K562 (cell line): ENCODE results near the gene C1orf105. TPM values are rescaled to one million over a fixed set of nuclear protein-coding genes. Genes with fewer than 3 reads are reported as not detected.

Experiments
- ATF7 ChIP-seq: fragments of 450-650 bp; IDR thresholded peaks from 2 replicates; pipeline ENCODE4 v1.7.1; 2014; ENCODE audit warnings: mild to moderate bottlenecking, moderate library complexity
- CBFA2T2 ChIP-seq: fragments of 450-650 bp; conservative IDR thresholded peaks from 2 replicates; pipeline ENCODE4 v1.6.1; 2017; ENCODE audit warnings: mild to moderate bottlenecking
- EGR1 ChIP-seq: fragments of 450-650 bp; conservative IDR thresholded peaks from 2 replicates; pipeline ENCODE4 v1.6.1; 2017; ENCODE audit warnings: mild to moderate bottlenecking
- EP300 ChIP-seq: IDR thresholded peaks from 2 replicates; pipeline ENCODE4 v1.6.1; 2012; ENCODE audit warnings: low read length, improper control_type of control experiment
- NCOR1 ChIP-seq: fragments of 450-650 bp; IDR thresholded peaks from 2 replicates; pipeline ENCODE4 v1.6.1; 2016; ENCODE audit warnings: mild to moderate bottlenecking, moderate library complexity
- PHF20 ChIP-seq: fragments of 450-650 bp; IDR thresholded peaks from 2 replicates; pipeline ENCODE4 v1.6.1; 2018; ENCODE audit not compliant: partially characterized antibody
- RAD21 ChIP-seq, 2 experiments: fragments of 250-450 bp in 1 of 2; fragments of 450-650 bp in 1 of 2; sonication (Bioruptor Pico) in 1 of 2; formaldehyde crosslinking in 1 of 2; IDR thresholded peaks in 1 of 2; conservative IDR thresholded peaks in 1 of 2; 2 replicates each; pipeline versions ENCODE4 v1.4.0 to v1.8.0; 2020 to 2022; ENCODE audit warnings: mild to moderate bottlenecking in 2 of 2, moderate library complexity in 1 of 2
- SRSF7 ChIP-seq: fragments of 200-400 bp; formaldehyde crosslinking; optimal IDR thresholded peaks from 2 replicates; pipeline ENCODE3; 2017; ENCODE audit warnings: mild to moderate bottlenecking, low read depth, low read length
- TBP ChIP-seq: optimal IDR thresholded peaks from 2 replicates; pipeline ENCODE3; 2011; ENCODE audit warnings: low read depth, low read length, improper control_type of control experiment
- polyA plus RNA-seq, 8 experiments: library from polyadenylated mRNA; depleted of rRNA in 4 of 8; stranded (reverse) in 5 of 8; unstranded in 3 of 8; fragments of >200 nt; fragmentation: Nextera tagmentation in 2 of 8; fragmentation: Illumina TruSeq in 1 of 8; extraction: Ambion mirVana in 2 of 8; extraction: Trizol in 1 of 8; gene quantifications; 2 replicates each; pipeline versions ENCODE4 v1.2.1 to v1.2.3, GENCODE V29; 2011 to 2014; ENCODE audit warnings: inconsistent platforms in 1 of 8, missing spikeins in 1 of 8
- total RNA-seq, 7 experiments: library from RNA; depleted of rRNA in 6 of 7; stranded (reverse); fragments of >200 nt in 6 of 7; fragmentation: Illumina TruSeq in 2 of 7; extraction: Trizol in 2 of 7; gene quantifications; 2 replicates each; pipeline versions ENCODE4 v1.2.1 to v1.2.3, GENCODE V29; 2011 to 2021; ENCODE audit warnings: low replicate concordance in 1 of 7
- TF ChIP-seq, protein P1 (sequence below): fragments of 450-650 bp; conservative IDR thresholded peaks from 2 replicates; pipeline ENCODE4 v1.6.1; 2016; ENCODE audit warnings: missing genetic modification characterization, low read depth, mild to moderate bottlenecking, missing compliant biosample characterization, moderate library complexity
- TF ChIP-seq, protein P2 (sequence below): fragments of 450-650 bp; formaldehyde crosslinking; IDR thresholded peaks from 2 replicates; pipeline ENCODE4 v1.4.0; 2022; ENCODE audit warnings: mild to moderate bottlenecking, moderate library complexity

Gene C1orf105
- total and polyA plus RNA-seq, 9 of the 15 experiments (the other 6 are each of a cell fraction or from before 2014, with no cell fraction given): 0.08 TPM; not detected in 8

DNA sequence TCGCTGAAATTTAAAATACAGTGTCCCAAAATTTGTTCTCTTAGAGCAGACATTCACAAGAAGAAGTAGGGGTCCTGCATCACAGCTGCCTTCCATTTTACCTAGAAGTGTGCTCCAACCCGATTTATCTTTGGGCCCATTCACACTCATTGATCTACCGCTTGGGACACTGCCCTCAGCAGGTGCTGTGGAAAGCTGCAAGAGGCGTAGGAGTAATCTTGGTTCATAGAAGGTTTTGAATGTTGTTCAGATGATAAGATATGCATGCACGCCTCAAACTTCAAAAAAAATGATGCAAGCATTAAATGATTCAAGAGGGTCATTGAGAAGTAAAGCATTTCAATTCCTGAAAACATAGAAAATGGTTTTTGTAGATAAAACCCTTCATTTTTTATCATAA lies 18.6 kb upstream of the C1orf105 start (continued):
- TF ChIP-seq, protein P1, sequence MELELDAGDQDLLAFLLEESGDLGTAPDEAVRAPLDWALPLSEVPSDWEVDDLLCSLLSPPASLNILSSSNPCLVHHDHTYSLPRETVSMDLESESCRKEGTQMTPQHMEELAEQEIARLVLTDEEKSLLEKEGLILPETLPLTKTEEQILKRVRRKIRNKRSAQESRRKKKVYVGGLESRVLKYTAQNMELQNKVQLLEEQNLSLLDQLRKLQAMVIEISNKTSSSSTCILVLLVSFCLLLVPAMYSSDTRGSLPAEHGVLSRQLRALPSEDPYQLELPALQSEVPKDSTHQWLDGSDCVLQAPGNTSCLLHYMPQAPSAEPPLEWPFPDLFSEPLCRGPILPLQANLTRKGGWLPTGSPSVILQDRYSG (tag): no peak
- TF ChIP-seq EGR1 (0 out of 2 replicates have a peak, but pooled peaks have one; percentile 31), EP300 (peak; percentile 34; the same call in 1 of the 2 replicates), NCOR1 (peak; percentile 25; the same call in 1 of the 2 replicates), CBFA2T2 (peak; percentile 52), RAD21 (CRISPR knock-in tag; conservative IDR thresholded peaks at IDR 0.05 in 1 of 2, IDR thresholded peaks at IDR 0.05 in 1 of 2) (peak in 1 of 2 experiments; percentile 67; a peak in 3 of 4 replicates), PHF20 (no peak), SRSF7 (no peak), ATF7 (0 out of 2 replicates have a peak, but pooled peaks have one; percentile 12), TBP (no peak)
- TF ChIP-seq, protein P2, sequence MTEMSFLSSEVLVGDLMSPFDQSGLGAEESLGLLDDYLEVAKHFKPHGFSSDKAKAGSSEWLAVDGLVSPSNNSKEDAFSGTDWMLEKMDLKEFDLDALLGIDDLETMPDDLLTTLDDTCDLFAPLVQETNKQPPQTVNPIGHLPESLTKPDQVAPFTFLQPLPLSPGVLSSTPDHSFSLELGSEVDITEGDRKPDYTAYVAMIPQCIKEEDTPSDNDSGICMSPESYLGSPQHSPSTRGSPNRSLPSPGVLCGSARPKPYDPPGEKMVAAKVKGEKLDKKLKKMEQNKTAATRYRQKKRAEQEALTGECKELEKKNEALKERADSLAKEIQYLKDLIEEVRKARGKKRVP (CRISPR knock-in tag): peak; percentile 78
